Measurements from ENCODE around the gene ABHD17C. TPM values are rescaled to one million over a fixed set of nuclear protein-coding genes. Genes with fewer than 3 reads are reported as not detected.

The ABHD17C gene
- total and polyA plus RNA-seq, 3 donors from 2014 or later: 8.0 to 16.3 (median 10.0) TPM

DNA sequence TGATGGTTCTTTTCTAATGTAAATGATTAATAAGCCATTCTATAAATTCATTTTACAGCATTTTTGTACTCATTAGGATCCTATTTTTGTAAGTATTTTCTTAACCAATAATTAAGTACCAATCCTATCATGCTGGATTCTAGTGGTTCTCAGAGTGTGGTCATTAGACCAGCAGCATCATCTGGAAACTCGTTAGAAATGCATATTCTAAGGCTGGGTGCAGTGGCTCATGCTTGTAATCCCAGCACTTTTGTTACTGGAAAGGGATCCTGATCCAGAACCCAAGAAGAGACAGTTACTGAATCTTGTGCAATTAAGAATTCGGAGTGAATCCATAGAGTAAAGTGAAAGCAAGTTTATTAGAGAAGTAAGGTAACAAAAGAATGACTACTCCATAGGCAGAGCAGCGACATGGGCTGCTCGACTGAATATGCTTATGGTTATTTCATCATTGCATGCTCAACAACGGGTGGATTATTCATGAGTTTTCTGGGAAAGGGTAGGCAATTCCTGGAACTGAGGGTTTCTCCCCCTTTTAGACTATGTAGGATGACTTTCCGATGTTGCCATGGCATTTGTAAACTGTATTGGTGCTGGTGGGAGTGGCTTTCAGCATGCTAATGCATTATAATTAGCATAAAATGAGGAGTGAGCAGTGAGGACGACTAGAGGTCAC is 74.2 kb downstream of the ABHD17C start:
- no peaks in the 10 kb centered on the region for H3K4me1 ChIP-seq
- no peak overlapping the region for H3K4me3 ChIP-seq
- no peak overlapping the region for H3K27ac ChIP-seq
- no peaks in the 10 kb centered on the region for H3K27me3 ChIP-seq
- TF ChIP-seq POLR2A (IDR thresholded peaks at IDR 0.05): no peak
- TF ChIP-seq, protein P1, sequence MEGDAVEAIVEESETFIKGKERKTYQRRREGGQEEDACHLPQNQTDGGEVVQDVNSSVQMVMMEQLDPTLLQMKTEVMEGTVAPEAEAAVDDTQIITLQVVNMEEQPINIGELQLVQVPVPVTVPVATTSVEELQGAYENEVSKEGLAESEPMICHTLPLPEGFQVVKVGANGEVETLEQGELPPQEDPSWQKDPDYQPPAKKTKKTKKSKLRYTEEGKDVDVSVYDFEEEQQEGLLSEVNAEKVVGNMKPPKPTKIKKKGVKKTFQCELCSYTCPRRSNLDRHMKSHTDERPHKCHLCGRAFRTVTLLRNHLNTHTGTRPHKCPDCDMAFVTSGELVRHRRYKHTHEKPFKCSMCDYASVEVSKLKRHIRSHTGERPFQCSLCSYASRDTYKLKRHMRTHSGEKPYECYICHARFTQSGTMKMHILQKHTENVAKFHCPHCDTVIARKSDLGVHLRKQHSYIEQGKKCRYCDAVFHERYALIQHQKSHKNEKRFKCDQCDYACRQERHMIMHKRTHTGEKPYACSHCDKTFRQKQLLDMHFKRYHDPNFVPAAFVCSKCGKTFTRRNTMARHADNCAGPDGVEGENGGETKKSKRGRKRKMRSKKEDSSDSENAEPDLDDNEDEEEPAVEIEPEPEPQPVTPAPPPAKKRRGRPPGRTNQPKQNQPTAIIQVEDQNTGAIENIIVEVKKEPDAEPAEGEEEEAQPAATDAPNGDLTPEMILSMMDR (IDR thresholded peaks at IDR 0.05): no peak
- DNase-seq: no peak
- H3K36me3 ChIP-seq (ENCODE audit: low read depth, missing control alignments): no peaks in the 10 kb centered on the region
- H3K9me3 ChIP-seq: no peaks in the 10 kb centered on the region
- intact Hi-C loops (cut with DNase I; ENCODE audit: low total_unique reads): no loop called here
- WGBS, 2 donors: 85 to 90% methylated on average over 7 of the region's 7 CpGs

- Histone ChIP-seq H3K9me3 (no peaks in the 10 kb centered on the region), H3K4me3 (no peak overlapping the region), H3K27ac (no peak overlapping the region), H3K27me3 (no peaks in the 10 kb centered on the region), H3K4me1 (no peaks in the 10 kb centered on the region), H3K36me3 (ENCODE audit: low read depth, missing control alignments) (no peaks in the 10 kb centered on the region)
- 85 to 87% methylated on average over 7 of the region's 7 CpGs for WGBS, 2 donors
- intact Hi-C loops (cut with DNase I; ENCODE audit: low total_unique reads): no loop called here
- no peak for DNase-seq
- no peak for TF ChIP-seq POLR2A (IDR thresholded peaks at IDR 0.05)
- TF ChIP-seq, protein P1 (IDR thresholded peaks at IDR 0.05): no peak
These were observed 75.0 kb downstream of the ABHD17C start for GRCh38 chr15:80769829-80770705.

DNA sequence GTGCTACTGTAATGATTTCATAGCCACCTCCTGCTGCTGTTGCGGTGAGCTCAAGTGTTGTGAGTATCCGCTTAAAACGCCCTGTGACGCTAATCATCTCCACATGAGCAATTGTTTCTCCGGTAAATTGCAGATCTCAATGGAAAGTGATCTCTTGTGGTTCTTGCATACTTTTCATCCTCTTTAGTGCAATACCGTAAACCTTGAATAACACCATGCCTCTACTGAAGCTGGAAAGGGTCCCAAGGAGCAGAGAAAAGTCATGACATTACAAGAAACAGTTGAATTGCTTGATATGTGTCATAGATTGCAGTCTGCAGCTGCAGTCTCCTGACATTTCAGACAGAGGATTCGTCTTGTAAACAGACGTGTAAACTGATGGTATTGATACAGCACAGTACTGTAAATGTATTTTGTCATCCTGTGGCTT is 78.0 kb downstream of the ABHD17C start:
- H3K4me1 ChIP-seq: no peaks in the 10 kb centered on the region
- H3K27me3 ChIP-seq: no peaks in the 10 kb centered on the region
- H3K4me3 ChIP-seq: no peak overlapping the region
- WGBS, 2 donors: 82 to 84% methylated on average over 8 of the region's 8 CpGs
- intact Hi-C loops (cut with DNase I; ENCODE audit: low total_unique reads): no loop called here
- no peaks in the 10 kb centered on the region for H3K36me3 ChIP-seq (ENCODE audit: low read depth, missing control alignments)
- H3K9me3 ChIP-seq: no peaks in the 10 kb centered on the region
- TF ChIP-seq, protein P1 (IDR thresholded peaks at IDR 0.05): no peak
- no peak for TF ChIP-seq POLR2A (IDR thresholded peaks at IDR 0.05)
- DNase-seq: no peak
- no peak overlapping the region for H3K27ac ChIP-seq

- no peaks in the 10 kb centered on the region for H3K9me3 ChIP-seq
- no peak overlapping the region for H3K4me3 ChIP-seq
- DNase-seq: no peak
- intact Hi-C loops (cut with DNase I; ENCODE audit: low total_unique reads): no loop called here
- H3K27me3 ChIP-seq: no peaks in the 10 kb centered on the region
- H3K27ac ChIP-seq: no peak overlapping the region
- 79 to 80% methylated on average over 5 of the region's 5 CpGs for WGBS, 2 donors
- no peaks in the 10 kb centered on the region for H3K4me1 ChIP-seq
- H3K36me3 ChIP-seq (ENCODE audit: low read depth, missing control alignments): no peaks in the 10 kb centered on the region
- TF ChIP-seq, protein P1 (IDR thresholded peaks at IDR 0.05): no peak
- TF ChIP-seq POLR2A (IDR thresholded peaks at IDR 0.05): no peak
These were observed 78.8 kb downstream of the ABHD17C start for GRCh38 chr15:80773792-80774352.

Data from testis (tissue), 3 donors.